Panc1 (cell line): ENCODE measurements around the gene ST3GAL4. TPM values are rescaled to one million over a fixed set of nuclear protein-coding genes. Genes with fewer than 3 reads are reported as not detected.

ENCODE experiments used
- ATAC-seq: fragments of 200-7000 bp; cut with Tn5 transposase; 2 replicates; pipeline ENCODE4 v1.9.1; 2020; ENCODE audit warnings: mild to moderate bottlenecking, moderate library complexity
- BruUV-seq: library from RNA; stranded (reverse); fragments of 400-500 nt; replicated peaks from 2 replicates; lab custom pipeline; 2021; lab: Mats Ljungman, UMichigan
- CTCF ChIA-PET: fragments of 300-600 bp; sonication (Branson Sonifier 250); formaldehyde crosslinking; loops from one replicate; lab custom pipeline; 2022; ENCODE audit warnings: antibody characterized with exemption; lab: Charles Lee
- POLR2A ChIA-PET: fragments of 300-600 bp; sonication (Branson Sonifier 250); formaldehyde crosslinking; loops from one replicate; lab custom pipeline; 2022; ENCODE audit warnings: antibody characterized with exemption; lab: Charles Lee
- DNase-seq: peaks from one replicate; pipeline ENCODE4 v3.0.0-alpha.2; 2010; ENCODE audit warnings: low read depth, low spot score
- H3K27ac ChIP-seq: 2 replicates; pipeline ENCODE4 v1.5.1; 2011; ENCODE audit warnings: mild to moderate bottlenecking, low read length, inconsistent platforms
- H3K27me3 ChIP-seq: fragments of 200-500 bp; sonication (Bioruptor generic); 2 replicates; pipeline ENCODE4 v1.6.0; 2014; ENCODE audit warnings: low read length, inconsistent platforms; ENCODE audit not compliant: control insufficient read depth, insufficient read depth
- H3K36me3 ChIP-seq: fragments of 200-500 bp; sonication (Bioruptor generic); 2 replicates; pipeline ENCODE4 v1.5.1; 2014; ENCODE audit warnings: inconsistent platforms, mild to moderate bottlenecking, low read length, moderate library complexity; ENCODE audit not compliant: control insufficient read depth, insufficient read depth
- H3K4me1 ChIP-seq: 2 replicates; pipeline ENCODE4 v1.5.1; 2011; ENCODE audit warnings: inconsistent platforms, mild to moderate bottlenecking, low read length, moderate library complexity; ENCODE audit not compliant: control insufficient read depth, insufficient read depth
- H3K4me3 ChIP-seq, 2 experiments: 2 replicates each; pipeline ENCODE4 v1.5.1; 2011 to 2012; ENCODE audit warnings: low read depth in 2 of 2, low read length in 2 of 2, mild to moderate bottlenecking in 2 of 2, inconsistent platforms in 1 of 2, moderate library complexity in 1 of 2
- H3K9me3 ChIP-seq: fragments of 200-500 bp; sonication (Bioruptor generic); 2 replicates; pipeline ENCODE4 v1.5.1; 2014; ENCODE audit warnings: low read depth, mild to moderate bottlenecking, inconsistent platforms, low read length, moderate library complexity; ENCODE audit not compliant: control insufficient read depth, insufficient read depth
- POLR2AphosphoS5 ChIP-seq: IDR thresholded peaks from 2 replicates; pipeline ENCODE4 v1.6.1; 2012; ENCODE audit warnings: mild to moderate bottlenecking, low read depth, low read length, moderate library complexity
- SIN3A ChIP-seq: IDR thresholded peaks from 2 replicates; pipeline ENCODE4 v1.6.1; 2012; ENCODE audit warnings: low read depth, mild to moderate bottlenecking, low read length, moderate library complexity, borderline replicate concordance; ENCODE audit not compliant: insufficient read depth
- TCF7L2 ChIP-seq: IDR thresholded peaks from 2 replicates; pipeline ENCODE4 v1.6.1; 2011; ENCODE audit warnings: mild to moderate bottlenecking, low read depth, low read length, inconsistent platforms
- in situ Hi-C: cut with HindIII; loops from 2 replicates; pipeline ENCODE4 v1.10.0; 2016; ENCODE audit warnings: low sequenced_read_pairs, low pct_unique_long_range_greater_than_20kb
- intact Hi-C: fragments of 100-400 bp; cut with micrococcal nuclease; formaldehyde crosslinking; loops from one replicate; pipeline ENCODE4 v1.10.0; 2022; ENCODE audit not compliant: unreplicated experiment
- total RNA-seq: library from RNA; stranded (reverse); gene quantifications from one replicate; pipeline ENCODE4 v1.2.1, GENCODE V29; 2021; ENCODE audit not compliant: unreplicated experiment
- TF ChIP-seq, protein P1 (sequence below): fragments of 450-650 bp; IDR thresholded peaks from 2 replicates; pipeline ENCODE4 v1.5.1; 2017; ENCODE audit warnings: mild to moderate bottlenecking
- TF ChIP-seq, protein P2 (sequence below), 2 experiments: IDR thresholded peaks; 2 replicates each; pipeline ENCODE4 v1.6.1; 2011 to 2012; ENCODE audit warnings: low read depth in 2 of 2, control low read depth in 1 of 2, low read length in 1 of 2, mild to moderate bottlenecking in 1 of 2, moderate library complexity in 1 of 2; ENCODE audit not compliant: insufficient read depth in 1 of 2

The ST3GAL4 gene
- total RNA-seq, 1 experiment from 2014 or later, result 56.6 TPM

DNA sequence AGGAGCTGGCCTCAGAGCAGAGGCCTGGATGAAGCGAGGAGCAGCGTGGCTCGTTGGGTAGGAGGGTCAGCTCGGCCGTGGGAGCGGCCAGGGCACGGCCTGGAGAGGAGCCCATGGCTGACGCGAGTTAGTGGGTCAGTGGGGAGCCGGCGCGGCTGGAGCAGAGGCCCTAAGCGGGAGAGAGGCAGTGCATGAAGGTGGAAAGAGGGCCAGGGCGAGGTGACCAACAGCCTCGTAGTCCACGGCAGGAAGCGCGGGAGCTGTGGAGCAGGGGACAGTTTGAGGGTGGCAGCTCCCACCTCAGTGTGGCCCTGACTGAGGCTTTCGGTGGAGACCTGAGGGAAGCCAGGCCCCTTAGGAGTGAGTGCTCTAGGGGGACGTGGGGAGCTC, 27.5 kb upstream of the ST3GAL4 start:
- no peak overlapping the region for H3K4me3 ChIP-seq
- no peaks in the 10 kb centered on the region for H3K9me3 ChIP-seq
- in situ Hi-C loops, result no loop called here
- ChIA-PET CTCF (no interaction called here), POLR2A (interaction anchor here (0.7 kb wide), 1 partner anchor 26 kb away, joined by 3 read pairs; no protein-coding TSS in a partner anchor)
- BruUV-seq, result no TSS peak
- DNase-seq (no peak), ATAC-seq (peak; percentile 23; the same call in 1 of the 2 replicates)
- intact Hi-C loops, result no loop called here
- H3K27ac ChIP-seq, result no peak overlapping the region
- no peaks in the 10 kb centered on the region; the same call in 1 of the 2 replicates for H3K4me1 ChIP-seq
- H3K36me3 ChIP-seq, result no peaks in the 10 kb centered on the region; the same call in 1 of the 2 replicates
- H3K27me3 ChIP-seq, result no peaks in the 10 kb centered on the region
- TF ChIP-seq, protein P1, sequence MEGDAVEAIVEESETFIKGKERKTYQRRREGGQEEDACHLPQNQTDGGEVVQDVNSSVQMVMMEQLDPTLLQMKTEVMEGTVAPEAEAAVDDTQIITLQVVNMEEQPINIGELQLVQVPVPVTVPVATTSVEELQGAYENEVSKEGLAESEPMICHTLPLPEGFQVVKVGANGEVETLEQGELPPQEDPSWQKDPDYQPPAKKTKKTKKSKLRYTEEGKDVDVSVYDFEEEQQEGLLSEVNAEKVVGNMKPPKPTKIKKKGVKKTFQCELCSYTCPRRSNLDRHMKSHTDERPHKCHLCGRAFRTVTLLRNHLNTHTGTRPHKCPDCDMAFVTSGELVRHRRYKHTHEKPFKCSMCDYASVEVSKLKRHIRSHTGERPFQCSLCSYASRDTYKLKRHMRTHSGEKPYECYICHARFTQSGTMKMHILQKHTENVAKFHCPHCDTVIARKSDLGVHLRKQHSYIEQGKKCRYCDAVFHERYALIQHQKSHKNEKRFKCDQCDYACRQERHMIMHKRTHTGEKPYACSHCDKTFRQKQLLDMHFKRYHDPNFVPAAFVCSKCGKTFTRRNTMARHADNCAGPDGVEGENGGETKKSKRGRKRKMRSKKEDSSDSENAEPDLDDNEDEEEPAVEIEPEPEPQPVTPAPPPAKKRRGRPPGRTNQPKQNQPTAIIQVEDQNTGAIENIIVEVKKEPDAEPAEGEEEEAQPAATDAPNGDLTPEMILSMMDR, result no peak
- TF ChIP-seq POLR2AphosphoS5 (no peak), SIN3A (no peak), TCF7L2 (no peak)

DNA sequence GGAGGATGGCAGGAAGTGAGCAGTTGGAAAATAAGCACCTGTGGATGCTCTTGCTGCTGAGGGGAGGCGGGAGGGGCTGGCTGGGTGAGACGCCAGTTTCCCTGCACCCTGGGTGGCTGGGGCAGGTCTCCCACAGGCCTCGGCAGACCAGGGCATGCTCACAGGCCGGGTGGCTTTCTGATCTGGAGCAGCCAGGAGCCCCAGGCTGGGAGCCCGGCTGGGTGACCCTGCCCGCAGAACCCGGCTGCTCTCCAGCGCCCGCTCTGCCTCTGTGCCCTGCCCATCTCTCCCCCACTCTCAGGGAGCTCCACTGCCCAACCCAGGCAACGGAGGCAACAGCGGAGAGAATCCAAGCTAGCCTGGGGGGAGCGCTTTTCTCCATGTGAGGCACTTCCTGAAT, 27.0 kb upstream of the ST3GAL4 start:
- intact Hi-C loops, result no loop called here
- DNase-seq, result no peak
- Histone ChIP-seq H3K36me3 (no peaks in the 10 kb centered on the region; the same call in 1 of the 2 replicates), H3K27me3 (no peaks in the 10 kb centered on the region), H3K27ac (no peak overlapping the region), H3K9me3 (no peaks in the 10 kb centered on the region), H3K4me1 (no peaks in the 10 kb centered on the region; the same call in 1 of the 2 replicates), H3K4me3 (no peak overlapping the region)
- ATAC-seq, result peak; percentile 13; the same call in 1 of the 2 replicates
- in situ Hi-C loops, result no loop called here
- ChIA-PET POLR2A (interaction anchor here (0.7 kb wide), 1 partner anchor 26 kb away, joined by 3 read pairs; no protein-coding TSS in a partner anchor), CTCF (no interaction called here)
- no TSS peak for BruUV-seq
- TF ChIP-seq, protein P1, result no peak
- no peak for TF ChIP-seq POLR2AphosphoS5
- TF ChIP-seq SIN3A, result no peak
- TF ChIP-seq, protein P2, sequence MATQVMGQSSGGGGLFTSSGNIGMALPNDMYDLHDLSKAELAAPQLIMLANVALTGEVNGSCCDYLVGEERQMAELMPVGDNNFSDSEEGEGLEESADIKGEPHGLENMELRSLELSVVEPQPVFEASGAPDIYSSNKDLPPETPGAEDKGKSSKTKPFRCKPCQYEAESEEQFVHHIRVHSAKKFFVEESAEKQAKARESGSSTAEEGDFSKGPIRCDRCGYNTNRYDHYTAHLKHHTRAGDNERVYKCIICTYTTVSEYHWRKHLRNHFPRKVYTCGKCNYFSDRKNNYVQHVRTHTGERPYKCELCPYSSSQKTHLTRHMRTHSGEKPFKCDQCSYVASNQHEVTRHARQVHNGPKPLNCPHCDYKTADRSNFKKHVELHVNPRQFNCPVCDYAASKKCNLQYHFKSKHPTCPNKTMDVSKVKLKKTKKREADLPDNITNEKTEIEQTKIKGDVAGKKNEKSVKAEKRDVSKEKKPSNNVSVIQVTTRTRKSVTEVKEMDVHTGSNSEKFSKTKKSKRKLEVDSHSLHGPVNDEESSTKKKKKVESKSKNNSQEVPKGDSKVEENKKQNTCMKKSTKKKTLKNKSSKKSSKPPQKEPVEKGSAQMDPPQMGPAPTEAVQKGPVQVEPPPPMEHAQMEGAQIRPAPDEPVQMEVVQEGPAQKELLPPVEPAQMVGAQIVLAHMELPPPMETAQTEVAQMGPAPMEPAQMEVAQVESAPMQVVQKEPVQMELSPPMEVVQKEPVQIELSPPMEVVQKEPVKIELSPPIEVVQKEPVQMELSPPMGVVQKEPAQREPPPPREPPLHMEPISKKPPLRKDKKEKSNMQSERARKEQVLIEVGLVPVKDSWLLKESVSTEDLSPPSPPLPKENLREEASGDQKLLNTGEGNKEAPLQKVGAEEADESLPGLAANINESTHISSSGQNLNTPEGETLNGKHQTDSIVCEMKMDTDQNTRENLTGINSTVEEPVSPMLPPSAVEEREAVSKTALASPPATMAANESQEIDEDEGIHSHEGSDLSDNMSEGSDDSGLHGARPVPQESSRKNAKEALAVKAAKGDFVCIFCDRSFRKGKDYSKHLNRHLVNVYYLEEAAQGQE (IDR thresholded peaks at IDR 0.05; ENCODE audit: insufficient read depth in 1 of 2, low read depth in 2 of 2, low read length in 1 of 2), result no peak
- no peak for TF ChIP-seq TCF7L2
